Sigmoid colon (tissue), 4 donors: Measurements from ENCODE around the gene GLTP.
A peak's percentile ranks its signal among the peaks of the same experiment; 100 is the strongest.

Source experiments
- POLR2AphosphoS5 ChIP-seq, 4 donors: sonication (generic); formaldehyde crosslinking; IDR thresholded peaks; one replicate each; pipeline ENCODE4 v1.6.1; 2017; ENCODE audit warnings: antibody characterized with exemption in 4 of 4
- TF ChIP-seq, protein P1 (sequence below), 4 experiments: fragments of 450-650 bp in 3 of 4; fragments of 200-600 bp in 1 of 4; IDR thresholded peaks; one replicate each; pipeline ENCODE4 v1.5.1; 2016 to 2019; ENCODE audit warnings: antibody characterized with exemption in 4 of 4, mild to moderate bottlenecking in 3 of 4, moderate library complexity in 2 of 4

DNA sequence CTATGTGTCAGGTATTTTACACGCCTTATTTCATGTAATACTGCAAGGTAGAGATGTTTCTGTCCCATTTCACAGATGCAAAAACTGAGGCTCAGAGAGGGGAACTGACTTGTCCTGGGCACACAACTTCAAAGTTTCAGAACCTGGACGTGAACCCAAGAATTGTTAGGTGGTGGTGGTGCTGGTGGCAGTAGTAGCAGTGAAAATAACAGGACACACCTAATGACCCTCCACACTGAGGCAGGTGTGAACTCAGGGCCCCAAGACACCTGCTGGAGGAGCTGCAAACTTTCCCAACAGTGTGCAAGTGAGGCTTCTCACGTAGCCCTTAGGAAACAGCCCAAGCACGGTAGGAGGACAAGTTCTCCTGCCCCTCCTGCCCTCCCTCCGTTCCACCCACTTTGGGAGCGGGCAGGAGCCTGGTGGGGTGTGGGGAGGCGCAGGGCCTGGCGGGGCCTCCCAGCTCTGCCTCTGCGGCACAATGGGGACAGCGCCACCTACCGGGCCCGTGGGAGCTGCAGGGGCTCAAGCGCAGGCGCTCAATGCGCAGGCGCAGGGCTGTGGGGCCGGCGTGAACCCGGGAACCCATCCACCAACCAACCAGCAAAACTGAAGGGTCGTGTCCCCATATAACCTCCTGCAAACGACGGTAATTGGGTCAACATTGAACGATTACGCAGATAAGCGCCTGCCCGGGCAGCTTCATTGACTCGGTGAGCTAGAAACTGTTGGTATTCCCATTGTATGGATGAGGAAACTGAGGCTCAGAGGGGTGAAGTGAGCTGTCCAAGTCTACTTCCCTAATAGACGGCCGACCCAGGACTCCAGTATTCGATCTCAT lies 35.1 kb downstream of the GLTP start:
- no peak for TF ChIP-seq POLR2AphosphoS5 (IDR thresholded peaks at IDR 0.05)
- TF ChIP-seq, protein P1, sequence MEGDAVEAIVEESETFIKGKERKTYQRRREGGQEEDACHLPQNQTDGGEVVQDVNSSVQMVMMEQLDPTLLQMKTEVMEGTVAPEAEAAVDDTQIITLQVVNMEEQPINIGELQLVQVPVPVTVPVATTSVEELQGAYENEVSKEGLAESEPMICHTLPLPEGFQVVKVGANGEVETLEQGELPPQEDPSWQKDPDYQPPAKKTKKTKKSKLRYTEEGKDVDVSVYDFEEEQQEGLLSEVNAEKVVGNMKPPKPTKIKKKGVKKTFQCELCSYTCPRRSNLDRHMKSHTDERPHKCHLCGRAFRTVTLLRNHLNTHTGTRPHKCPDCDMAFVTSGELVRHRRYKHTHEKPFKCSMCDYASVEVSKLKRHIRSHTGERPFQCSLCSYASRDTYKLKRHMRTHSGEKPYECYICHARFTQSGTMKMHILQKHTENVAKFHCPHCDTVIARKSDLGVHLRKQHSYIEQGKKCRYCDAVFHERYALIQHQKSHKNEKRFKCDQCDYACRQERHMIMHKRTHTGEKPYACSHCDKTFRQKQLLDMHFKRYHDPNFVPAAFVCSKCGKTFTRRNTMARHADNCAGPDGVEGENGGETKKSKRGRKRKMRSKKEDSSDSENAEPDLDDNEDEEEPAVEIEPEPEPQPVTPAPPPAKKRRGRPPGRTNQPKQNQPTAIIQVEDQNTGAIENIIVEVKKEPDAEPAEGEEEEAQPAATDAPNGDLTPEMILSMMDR (IDR thresholded peaks at IDR 0.05) = peak; percentile 79 to 99 (median 90)
